Astrocyte (in vitro differentiated cells and primary cell): ENCODE results near the gene DIP2C. TPM values are rescaled to one million over a fixed set of nuclear protein-coding genes. Genes with fewer than 3 reads are reported as not detected.

Source experiments
- DNase-seq: peaks from one replicate; pipeline ENCODE4 v3.0.0-alpha.2; 2010; ENCODE audit warnings: low read depth
- FAIRE-seq: peaks from 2 replicates; lab custom pipeline; 2011; peaks lifted over from hg19 to GRCh38; lab: Jason Lieb, UNC
- H2AFZ ChIP-seq: 2 replicates; pipeline ENCODE4 v1.6.0; 2012; ENCODE audit warnings: low read depth, low read length, inconsistent platforms
- H3K27ac ChIP-seq: 2 replicates; pipeline ENCODE4 v1.5.1; 2011; ENCODE audit warnings: low read depth, low read length, inconsistent platforms
- H3K27me3 ChIP-seq: 2 replicates; pipeline ENCODE4 v1.6.0; 2011; ENCODE audit warnings: low read length, inconsistent platforms; ENCODE audit not compliant: insufficient read depth
- H3K36me3 ChIP-seq: 2 replicates; pipeline ENCODE4 v1.5.1; 2011; ENCODE audit warnings: low read length, inconsistent platforms; ENCODE audit not compliant: insufficient read depth
- H3K4me1 ChIP-seq: 2 replicates; pipeline ENCODE4 v1.5.1; 2011; ENCODE audit warnings: low read length, inconsistent platforms; ENCODE audit not compliant: insufficient read depth
- H3K4me2 ChIP-seq: 2 replicates; pipeline ENCODE4 v1.6.0; 2012; ENCODE audit warnings: low read length, inconsistent platforms
- H3K4me3 ChIP-seq: 2 replicates; pipeline ENCODE4 v1.5.1; 2011; ENCODE audit warnings: low read depth, mild to moderate bottlenecking, low read length, inconsistent platforms; ENCODE audit not compliant: insufficient read depth
- H3K79me2 ChIP-seq: 2 replicates; pipeline ENCODE4 v1.6.0; 2012; ENCODE audit warnings: mild to moderate bottlenecking, low read length, inconsistent platforms; ENCODE audit not compliant: insufficient read depth
- H3K9ac ChIP-seq: 2 replicates; pipeline ENCODE4 v1.6.0; 2012; ENCODE audit warnings: mild to moderate bottlenecking, low read length, inconsistent platforms
- H3K9me3 ChIP-seq: 2 replicates; pipeline ENCODE4 v1.5.1; 2012; ENCODE audit warnings: low read depth, mild to moderate bottlenecking, low read length, inconsistent platforms; ENCODE audit not compliant: insufficient read depth
- H4K20me1 ChIP-seq: 2 replicates; pipeline ENCODE4 v1.6.0; 2012; ENCODE audit warnings: low read length, inconsistent platforms; ENCODE audit not compliant: insufficient read depth
- H3K27ac Mint-ChIP-seq: one replicate; pipeline ENCODE4 v1.8.0; 2021; ENCODE audit warnings: mild to moderate bottlenecking, mixed read lengths; ENCODE audit not compliant: unreplicated experiment
- H3K27me3 Mint-ChIP-seq: one replicate; pipeline ENCODE4 v1.8.0; 2021; ENCODE audit warnings: low read depth, mixed read lengths; ENCODE audit not compliant: unreplicated experiment
- H3K36me3 Mint-ChIP-seq: one replicate; pipeline ENCODE4 v1.8.0; 2021; ENCODE audit warnings: low read depth, mixed read lengths; ENCODE audit not compliant: unreplicated experiment
- H3K4me1 Mint-ChIP-seq: one replicate; pipeline ENCODE4 v1.8.0; 2021; ENCODE audit warnings: low read depth, mixed read lengths; ENCODE audit not compliant: unreplicated experiment
- H3K4me3 Mint-ChIP-seq: one replicate; pipeline ENCODE4 v1.8.0; 2021; ENCODE audit warnings: mild to moderate bottlenecking, moderate library complexity, mixed read lengths; ENCODE audit not compliant: unreplicated experiment
- H3K9me3 Mint-ChIP-seq: one replicate; pipeline ENCODE4 v1.8.0; 2021; ENCODE audit warnings: mild to moderate bottlenecking, mixed read lengths; ENCODE audit not compliant: unreplicated experiment
- EZH2 ChIP-seq: IDR thresholded peaks from 2 replicates; pipeline ENCODE4 v1.6.1; 2012; ENCODE audit warnings: mild to moderate bottlenecking, low read length, inconsistent platforms; ENCODE audit not compliant: insufficient read depth
- total RNA-seq: library from RNA; stranded (reverse); gene quantifications from 2 replicates; pipeline ENCODE4 v1.2.1, GENCODE V29; 2021
- TF ChIP-seq, protein P1 (sequence below): IDR thresholded peaks from 2 replicates; pipeline ENCODE4 v1.5.1; 2011; ENCODE audit warnings: low read depth, mild to moderate bottlenecking, inconsistent platforms, low read length, moderate library complexity; ENCODE audit not compliant: insufficient read depth

DIP2C gene
- total RNA-seq, 1 donor from 2014 or later = 27.3 TPM

DNA sequence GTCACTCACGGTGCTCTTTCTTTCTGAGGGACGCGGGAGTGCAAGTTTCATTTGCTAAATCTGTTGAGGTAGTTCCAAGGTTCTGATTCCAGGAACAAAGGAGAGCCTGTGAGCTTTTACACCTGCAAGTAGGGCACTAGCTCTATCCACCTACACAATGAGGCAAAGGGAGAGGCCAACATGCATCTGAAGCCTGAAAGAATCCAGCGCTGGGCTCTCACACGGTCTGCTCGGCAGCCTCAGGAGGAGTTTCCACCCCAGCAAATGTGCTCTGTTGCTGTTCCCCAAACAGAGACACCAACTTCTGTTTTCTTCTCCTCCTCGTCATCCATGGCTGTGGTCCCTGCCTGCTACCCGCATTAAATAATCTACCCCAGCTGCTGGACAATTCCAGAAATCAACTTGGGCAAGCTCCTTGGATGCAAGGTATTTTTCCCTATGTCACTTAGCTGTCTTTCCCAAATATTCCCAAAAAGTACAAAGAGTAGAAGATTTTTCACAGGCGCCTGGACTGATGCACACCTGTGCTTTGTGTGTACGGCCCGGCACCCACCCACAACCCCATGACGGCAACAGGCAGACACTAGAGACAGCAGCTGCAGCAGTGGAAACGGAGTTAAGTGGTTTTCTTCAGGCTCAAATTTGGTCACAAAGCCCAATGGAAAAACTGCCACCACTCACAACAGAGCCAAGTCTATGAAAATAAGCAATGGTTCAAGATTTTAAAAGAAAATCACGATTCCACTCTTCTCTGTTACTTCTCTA is 377.4 kb downstream of the DIP2C start:
- H3K4me1 ChIP-seq = peaks cover 4% of the 10 kb centered on the region
- no peaks in the 10 kb centered on the region for H3K27me3 ChIP-seq
- Mint-ChIP-seq H3K9me3 (no peaks in the 10 kb centered on the region), H3K27me3 (no peaks in the 10 kb centered on the region), H3K4me3 (no peak overlapping the region), H3K36me3 (peaks cover 20% of the 10 kb centered on the region), H3K4me1 (peaks cover 11% of the 10 kb centered on the region), H3K27ac (no peak overlapping the region)
- no peak for TF ChIP-seq EZH2
- TF ChIP-seq, protein P1, sequence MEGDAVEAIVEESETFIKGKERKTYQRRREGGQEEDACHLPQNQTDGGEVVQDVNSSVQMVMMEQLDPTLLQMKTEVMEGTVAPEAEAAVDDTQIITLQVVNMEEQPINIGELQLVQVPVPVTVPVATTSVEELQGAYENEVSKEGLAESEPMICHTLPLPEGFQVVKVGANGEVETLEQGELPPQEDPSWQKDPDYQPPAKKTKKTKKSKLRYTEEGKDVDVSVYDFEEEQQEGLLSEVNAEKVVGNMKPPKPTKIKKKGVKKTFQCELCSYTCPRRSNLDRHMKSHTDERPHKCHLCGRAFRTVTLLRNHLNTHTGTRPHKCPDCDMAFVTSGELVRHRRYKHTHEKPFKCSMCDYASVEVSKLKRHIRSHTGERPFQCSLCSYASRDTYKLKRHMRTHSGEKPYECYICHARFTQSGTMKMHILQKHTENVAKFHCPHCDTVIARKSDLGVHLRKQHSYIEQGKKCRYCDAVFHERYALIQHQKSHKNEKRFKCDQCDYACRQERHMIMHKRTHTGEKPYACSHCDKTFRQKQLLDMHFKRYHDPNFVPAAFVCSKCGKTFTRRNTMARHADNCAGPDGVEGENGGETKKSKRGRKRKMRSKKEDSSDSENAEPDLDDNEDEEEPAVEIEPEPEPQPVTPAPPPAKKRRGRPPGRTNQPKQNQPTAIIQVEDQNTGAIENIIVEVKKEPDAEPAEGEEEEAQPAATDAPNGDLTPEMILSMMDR = no peak
- H3K27ac ChIP-seq = no peak overlapping the region
- no peaks in the 10 kb centered on the region for H3K79me2 ChIP-seq
- H3K4me3 ChIP-seq = no peak overlapping the region
- DNase-seq (no peak), FAIRE-seq (no peak)
- peaks cover 8% of the 10 kb centered on the region for H3K36me3 ChIP-seq
- no peak overlapping the region for H3K4me2 ChIP-seq
- H3K9me3 ChIP-seq = no peaks in the 10 kb centered on the region
- H4K20me1 ChIP-seq = peaks cover 11% of the 10 kb centered on the region
- H3K9ac ChIP-seq = no peak overlapping the region
- no peak overlapping the region for H2AFZ ChIP-seq

- H3K4me3 Mint-ChIP-seq = no peak overlapping the region
- Histone ChIP-seq H3K27ac (no peak overlapping the region), H3K27me3 (no peaks in the 10 kb centered on the region), H3K9me3 (no peaks in the 10 kb centered on the region), H3K4me2 (no peak overlapping the region), H3K4me3 (no peak overlapping the region), H3K9ac (no peak overlapping the region), H4K20me1 (peaks cover 17% of the 10 kb centered on the region), H3K4me1 (peaks cover 4% of the 10 kb centered on the region), H2AFZ (no peak overlapping the region), H3K36me3 (peaks cover 8% of the 10 kb centered on the region), H3K79me2 (no peaks in the 10 kb centered on the region)
- FAIRE-seq (no peak), DNase-seq (peak; percentile 23)
- H3K27me3 Mint-ChIP-seq = no peaks in the 10 kb centered on the region
- H3K36me3 Mint-ChIP-seq = peaks cover 19% of the 10 kb centered on the region
- H3K9me3 Mint-ChIP-seq = no peaks in the 10 kb centered on the region
- peaks cover 14% of the 10 kb centered on the region for H3K4me1 Mint-ChIP-seq
- TF ChIP-seq EZH2 = no peak
- TF ChIP-seq, protein P1 = no peak
- H3K27ac Mint-ChIP-seq = peak overlapping the region; percentile 89
These were observed 378.4 kb downstream of the DIP2C start for GRCh38 chr10:310976-311639.
